HK-2 (cell line): ENCODE data around the gene MFAP5.
"Not testable (repeated sequence)": the region's sequence is repeated elsewhere in the genome, so short reads cannot be mapped to it uniquely, and the experiment has no call there.

ENCODE experiments used
- DNase-seq: peaks from one replicate; pipeline ENCODE4 v3.0.0-alpha.2; 2018; ENCODE audit not compliant: unreplicated experiment

The MFAP5 gene

GRCh38 chr12:8675591-8676036 lies 13.0 kb upstream of the MFAP5 start:
- no peak for DNase-seq

DNA sequence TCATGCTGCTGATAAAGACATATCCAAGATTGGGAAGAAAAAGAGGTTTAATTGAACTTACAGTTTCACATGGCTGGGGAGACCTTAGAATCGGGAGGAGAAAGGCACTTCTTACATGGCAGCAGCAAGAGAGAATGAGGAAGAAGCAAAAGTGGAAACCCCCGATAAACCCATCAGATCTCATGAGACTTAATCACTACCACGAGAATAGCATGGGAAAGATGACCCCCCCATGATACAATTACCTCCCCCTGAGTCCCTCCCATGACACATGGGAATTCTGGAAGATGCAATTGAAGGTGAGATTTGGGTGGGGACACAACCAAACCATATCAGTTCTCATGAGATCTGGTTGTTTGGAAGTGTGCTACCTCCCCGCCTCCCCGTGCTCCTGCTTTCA lies 9.8 kb upstream of the MFAP5 start:
- no peak for DNase-seq

DNA sequence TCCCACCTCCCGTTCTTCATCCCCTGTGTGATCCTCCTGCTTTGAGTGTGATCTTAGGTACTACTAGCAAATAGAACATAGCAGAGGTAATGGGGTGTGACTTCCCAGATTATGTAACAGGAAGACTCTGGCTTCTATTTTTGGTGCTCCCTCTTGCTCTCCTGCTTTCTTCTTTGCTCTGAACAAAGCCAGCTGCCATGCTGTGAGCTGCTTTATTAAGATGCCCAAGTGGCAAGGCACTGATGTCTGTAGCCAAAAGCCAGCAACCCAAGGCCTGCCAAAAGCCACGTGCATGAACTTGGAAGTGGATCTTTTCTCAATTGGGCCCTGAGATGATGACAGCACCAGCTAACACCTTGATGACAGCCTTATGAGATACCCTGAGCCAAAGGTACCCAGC lies 5.8 kb upstream of the MFAP5 start:
- no peak for DNase-seq

GRCh38 chr12:8667270-8667669 lies 4.6 kb upstream of the MFAP5 start:
- DNase-seq, result no peak

DNA sequence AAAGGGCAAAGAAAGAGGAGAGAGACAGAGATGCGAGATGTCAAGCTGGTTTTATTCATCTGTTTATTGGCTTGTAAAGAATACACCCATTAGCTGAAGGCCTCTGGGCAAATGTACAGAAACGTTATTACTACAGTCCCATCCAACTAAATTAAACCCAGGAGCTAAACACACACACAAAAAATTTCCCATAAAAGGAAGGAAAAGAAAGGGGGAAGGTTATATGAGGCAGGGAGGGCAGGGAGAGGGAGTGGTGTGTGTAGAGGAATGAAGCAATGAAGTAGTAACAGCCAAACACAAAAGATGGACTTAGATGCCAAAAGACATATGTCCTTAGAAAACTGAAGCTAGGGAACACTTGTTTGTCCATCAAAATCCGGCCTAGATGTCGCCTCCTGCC lies 3.1 kb upstream of the MFAP5 start:
- DNase-seq, result no peak

DNA sequence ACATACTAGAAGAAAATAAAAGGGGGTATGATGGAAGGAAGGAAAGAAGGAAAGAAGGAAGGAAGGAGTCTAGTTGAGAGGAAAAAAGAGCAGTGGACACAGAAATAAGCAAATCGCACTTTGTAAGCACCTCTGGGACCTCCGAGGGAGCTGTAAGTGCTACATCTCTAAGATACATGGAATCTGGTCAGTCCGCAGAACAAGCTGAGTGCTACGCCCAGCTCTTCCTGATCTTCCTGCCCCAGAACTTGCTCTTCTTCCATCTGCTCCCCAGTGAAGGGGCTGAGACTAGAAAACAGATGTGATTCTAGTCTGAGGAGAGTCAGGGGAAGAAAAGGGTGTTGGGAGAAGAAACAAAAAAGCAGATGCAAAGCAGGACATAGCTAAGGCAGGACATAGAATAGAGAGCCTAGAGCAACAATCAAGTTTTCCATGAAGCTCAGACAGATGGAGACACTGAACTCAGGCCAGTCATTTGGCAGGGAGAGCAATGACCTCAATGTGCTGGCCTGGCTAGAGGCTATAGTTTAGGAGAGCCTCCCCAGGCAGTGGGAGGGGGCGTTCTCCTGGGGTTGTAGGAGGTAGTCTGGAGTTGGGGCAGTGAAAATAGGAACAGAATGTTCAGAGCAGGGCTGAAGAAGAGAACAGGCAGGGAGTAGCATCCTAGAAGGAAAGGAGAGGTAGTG lies 1.7 kb upstream of the MFAP5 start:
- no peak for DNase-seq

- no peak for DNase-seq
These were observed 875 bp downstream of the MFAP5 start for GRCh38 chr12:8661751-8662150.

DNA sequence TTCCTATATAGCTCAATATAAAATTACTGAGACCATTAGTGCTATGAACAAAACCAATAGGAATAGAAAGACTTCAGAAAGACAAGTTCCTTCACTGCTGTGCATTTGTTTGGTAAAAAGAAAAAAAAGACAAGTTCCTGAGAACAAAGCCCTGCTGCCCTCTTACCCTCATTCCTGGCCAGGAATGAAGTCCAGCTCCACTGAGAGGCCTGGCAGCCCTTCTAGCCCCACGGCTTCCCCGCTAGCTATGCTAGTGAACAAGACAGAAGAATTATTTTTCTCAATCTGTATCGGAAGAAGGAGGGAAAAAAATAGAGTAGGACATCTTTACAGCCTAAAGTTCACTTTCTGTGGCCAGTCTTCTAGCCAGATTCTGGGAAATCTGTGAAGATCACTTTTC lies 1.6 kb downstream of the MFAP5 start:
- no peak for DNase-seq

- DNase-seq, result peak; percentile 42
These were observed 4.3 kb downstream of the MFAP5 start for GRCh38 chr12:8658346-8658745.

GRCh38 chr12:8655421-8655820 lies 7.2 kb downstream of the MFAP5 start:
- DNase-seq, result no peak

DNA sequence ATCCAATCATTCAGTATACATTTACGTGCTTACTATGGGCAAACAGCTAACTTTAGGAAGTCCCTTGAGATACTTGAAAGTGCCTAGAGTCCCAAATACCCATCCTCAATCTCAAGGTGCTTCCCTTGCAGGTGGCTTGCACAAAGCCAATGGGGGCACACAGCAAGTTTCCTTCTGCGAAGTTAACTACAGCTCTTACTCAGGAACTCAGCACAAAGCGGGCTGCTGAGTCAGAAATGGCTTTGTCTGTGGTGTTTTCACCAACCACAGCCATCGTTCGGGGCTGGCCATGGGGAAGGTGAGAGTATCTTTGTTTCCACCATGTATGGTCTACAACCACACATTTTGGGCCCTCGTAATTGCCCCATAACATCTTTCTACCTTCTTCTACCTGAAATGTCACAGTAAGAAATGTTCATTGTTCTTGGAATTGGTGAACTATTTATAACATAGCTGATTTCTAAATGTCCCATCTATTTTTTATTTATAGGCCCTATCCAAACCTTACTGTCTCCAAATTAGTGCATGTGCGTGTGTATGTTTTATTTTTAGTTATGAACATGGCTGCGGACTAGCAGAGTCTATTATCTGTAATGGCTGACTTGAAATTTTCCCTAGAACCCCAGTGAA lies 13.9 kb downstream of the MFAP5 start:
- DNase-seq, result no peak

DNA sequence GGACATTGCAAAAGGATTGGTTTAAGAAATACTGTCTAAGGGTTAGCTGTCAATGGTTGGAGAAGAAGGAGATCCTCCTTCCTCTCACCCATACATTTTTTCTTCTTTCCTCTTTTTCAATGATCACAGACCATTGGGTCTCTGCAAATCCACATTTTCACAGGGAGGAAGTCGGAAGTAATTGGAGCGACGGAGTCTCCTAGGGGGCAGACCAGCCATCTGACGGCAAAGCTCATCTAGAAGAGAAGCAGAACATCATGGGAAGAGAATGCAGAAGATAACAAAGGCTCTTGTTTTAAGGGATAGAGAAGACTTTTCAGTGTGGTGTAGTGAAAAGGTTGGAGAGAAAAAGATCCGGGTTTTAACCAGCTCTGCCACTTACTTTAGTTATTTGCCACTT lies 14.7 kb downstream of the MFAP5 start:
- DNase-seq, result no peak

DNA sequence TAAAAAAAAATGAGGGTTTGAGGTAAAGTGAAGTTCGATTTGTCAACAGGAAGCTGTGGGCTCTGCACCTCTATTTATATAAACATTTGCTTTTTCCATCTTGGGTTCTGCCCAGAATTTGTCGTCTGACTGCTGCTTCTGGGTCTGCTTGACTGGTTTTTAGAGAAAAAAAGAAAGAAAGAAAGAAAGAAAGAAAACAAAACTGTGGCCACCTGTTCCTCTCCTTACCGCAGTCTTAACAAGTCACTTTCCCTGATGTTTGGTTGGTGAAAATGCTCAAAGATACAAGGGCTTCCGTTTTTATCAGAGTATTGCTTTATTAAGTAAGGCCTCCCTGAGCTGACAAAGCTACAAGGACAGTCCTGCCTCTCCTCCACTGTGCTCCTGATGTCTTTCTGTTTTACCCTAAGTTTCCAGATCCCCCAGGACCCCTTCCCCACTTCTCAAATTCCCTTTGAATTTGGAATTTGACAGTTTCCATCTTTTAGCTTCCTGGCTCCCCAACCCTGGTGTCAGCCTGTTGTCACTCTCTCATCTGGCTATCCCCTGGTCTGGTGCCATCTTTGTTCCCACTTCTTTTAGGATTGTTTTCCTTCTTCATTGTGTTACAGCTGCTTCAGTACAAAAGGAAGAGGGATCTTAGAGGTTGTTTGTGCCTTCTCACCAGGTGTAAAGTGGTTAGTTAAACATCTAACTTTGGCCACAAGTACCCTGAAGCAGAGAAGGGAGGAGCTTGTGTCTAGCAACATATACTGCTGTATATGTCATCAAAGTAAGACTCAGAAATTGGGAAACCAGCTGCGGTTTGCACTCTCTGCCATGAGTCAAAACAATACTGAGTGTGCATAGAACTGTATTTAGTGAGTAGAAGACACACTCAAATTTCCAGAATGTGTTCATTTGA lies 18.0 kb downstream of the MFAP5 start:
- no peak for DNase-seq

DNA sequence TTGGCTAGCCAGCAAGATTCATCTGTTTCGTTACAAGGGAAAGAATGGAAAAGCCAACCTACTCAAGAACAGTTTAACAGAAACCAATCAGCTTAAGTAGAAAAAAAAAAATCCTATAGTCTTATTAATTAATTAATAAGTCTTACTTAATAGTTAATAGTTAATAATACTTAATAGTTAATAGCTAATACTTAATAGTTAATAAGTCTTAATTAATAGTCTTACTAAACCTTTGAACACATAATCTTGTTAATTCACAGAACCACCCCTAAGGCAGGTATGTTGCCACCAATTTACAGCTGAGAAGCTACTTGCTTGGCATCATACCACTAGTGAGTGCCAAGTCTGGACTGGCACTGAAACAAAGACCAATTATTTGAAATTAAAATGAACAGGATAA lies 19.9 kb downstream of the MFAP5 start:
- no peak for DNase-seq

DNA sequence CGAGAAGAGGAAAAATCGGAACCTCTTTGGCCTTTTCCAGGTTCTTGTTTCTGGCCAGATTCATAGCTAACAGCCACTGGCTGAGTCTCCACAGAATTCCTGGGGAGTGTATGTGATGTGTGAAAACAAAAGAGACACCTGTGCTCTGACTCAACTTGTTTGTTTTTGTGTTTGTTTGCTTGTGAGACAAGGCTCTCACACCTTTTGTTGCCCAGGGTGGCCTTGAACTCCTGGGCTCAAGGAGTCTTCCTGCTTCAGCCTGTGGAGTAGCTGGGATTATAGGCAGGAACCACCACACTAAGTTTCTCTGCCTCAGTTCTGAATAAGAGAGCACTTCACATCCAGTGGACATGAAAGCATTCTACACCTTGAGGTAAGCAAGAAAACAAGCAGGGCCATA lies 22.7 kb downstream of the MFAP5 start:
- no peak for DNase-seq

DNA sequence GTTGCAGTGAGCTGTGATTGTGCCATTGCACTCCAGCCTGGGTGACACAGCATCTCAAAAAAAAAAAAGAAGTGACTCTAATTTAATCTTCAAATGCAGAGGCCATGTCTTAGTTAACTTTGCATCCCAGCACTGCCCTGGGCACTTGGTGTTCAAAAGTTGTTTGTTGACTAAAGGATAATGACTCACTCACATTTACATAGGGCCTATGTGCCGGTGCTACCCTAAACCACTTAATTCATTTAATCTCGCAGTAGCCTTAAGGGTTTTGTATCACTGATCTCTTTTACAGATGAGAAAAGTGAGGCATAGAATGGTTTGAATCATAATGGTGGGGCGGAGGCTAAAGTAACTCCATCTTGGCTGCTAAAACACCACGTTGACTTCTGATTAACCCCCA lies 23.7 kb downstream of the MFAP5 start:
- DNase-seq, result no peak

DNA sequence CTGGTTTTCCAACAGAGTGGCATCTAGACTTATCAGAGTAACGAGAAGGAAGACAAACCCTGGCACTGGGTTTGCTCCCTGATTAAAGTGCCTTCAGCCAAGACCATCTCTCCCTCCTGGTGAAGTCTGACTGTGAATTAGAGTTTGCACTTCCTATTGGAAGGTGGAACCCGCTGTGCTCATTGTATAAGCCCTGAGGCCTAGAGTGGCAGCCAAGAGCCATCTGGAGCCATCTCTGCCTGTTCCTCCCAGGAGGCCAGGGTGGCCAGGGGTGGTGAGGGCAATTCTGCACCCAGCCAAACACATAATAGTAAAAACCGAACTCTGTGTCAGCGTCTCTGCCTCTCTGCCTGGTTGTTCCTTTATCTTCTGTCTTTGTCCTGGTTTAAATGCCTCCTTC lies 25.0 kb downstream of the MFAP5 start:
- DNase-seq, result no peak

- no peak for DNase-seq
These were observed 25.4 kb downstream of the MFAP5 start for GRCh38 chr12:8637244-8637643.

GRCh38 chr12:8636581-8636980 lies 26.0 kb downstream of the MFAP5 start:
- DNase-seq, result no peak

GRCh38 chr12:8636007-8636346 lies 26.6 kb downstream of the MFAP5 start:
- DNase-seq, result not testable (repeated sequence)

GRCh38 chr12:8635342-8636006 lies 27.2 kb downstream of the MFAP5 start:
- not testable (repeated sequence) for DNase-seq

DNA sequence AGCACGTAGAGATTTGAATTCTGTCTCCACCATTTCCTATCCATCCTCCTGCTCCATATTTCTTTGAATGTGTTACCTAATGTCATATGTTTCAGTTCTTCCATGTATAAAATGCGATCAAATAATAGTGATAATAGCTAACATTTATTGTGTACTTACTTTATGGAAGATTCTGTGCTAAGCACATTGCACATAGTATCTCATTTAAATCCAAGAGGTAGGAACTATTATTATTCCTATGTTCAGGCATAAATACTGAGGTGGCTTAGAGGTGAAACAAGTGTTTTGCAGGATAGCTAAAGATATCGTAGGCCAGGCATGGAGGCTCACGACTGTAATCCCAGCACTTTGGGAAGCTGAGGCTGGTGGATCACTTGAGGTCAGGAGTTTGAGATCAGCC lies 32.5 kb downstream of the MFAP5 start:
- DNase-seq, result no peak
